CD4-positive, alpha-beta T cell treated with Interleukin-15 for 1 hour (primary cell): ENCODE measurements around the gene FERMT1.
"Not testable (repeated sequence)": the region's sequence is repeated elsewhere in the genome, so short reads cannot be mapped to it uniquely, and the experiment has no call there.

ENCODE experiments used
- DNase-seq: peaks from one replicate; pipeline ENCODE4 v3.0.0-alpha.2; 2020

FERMT1 gene

DNA sequence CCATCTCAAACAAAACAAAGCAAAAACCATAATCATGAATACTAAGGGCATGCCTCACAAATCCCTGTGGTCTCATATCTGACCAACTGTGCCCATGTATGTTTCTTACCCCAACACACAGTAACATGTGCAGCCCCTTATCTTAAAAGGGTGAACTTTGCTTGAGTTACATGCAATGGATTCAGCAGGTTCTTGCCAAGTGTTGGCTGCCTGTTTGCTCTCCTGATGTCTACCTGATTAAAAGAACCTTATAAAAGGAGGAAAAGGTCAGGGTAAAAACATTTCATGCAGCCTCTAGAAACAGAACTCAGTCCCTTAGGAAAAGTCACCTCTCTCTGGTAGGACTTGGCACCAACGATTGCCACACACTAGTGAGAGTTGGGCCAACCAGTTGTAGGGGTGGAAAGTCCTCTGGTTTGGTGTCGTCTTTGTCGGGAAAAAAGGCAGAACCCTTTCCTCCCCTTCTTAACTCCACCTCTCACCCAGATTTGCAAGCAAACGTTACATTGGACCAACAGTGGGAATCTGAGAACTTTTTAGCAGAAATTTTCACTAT lies 55.0 kb downstream of the FERMT1 start:
- DNase-seq: no peak

DNA sequence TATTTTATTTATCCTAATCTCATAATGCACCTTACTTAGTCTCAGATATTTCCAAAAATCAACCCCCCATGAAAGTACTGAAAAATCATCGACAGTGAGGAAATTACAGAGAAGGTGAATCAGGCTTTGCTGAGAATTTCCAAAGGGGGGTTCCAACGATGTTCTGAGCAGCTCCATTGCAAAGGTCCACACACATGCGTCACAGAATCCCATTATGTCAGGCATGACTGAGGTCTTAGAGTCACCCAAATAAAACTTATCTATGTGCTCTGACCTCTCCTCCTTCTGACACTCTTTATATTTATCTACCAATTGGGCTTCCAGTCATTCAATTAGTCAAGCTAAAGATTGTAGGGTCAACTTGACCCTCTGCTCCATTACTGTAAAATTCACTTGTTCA lies 56.2 kb downstream of the FERMT1 start:
- no peak for DNase-seq

DNA sequence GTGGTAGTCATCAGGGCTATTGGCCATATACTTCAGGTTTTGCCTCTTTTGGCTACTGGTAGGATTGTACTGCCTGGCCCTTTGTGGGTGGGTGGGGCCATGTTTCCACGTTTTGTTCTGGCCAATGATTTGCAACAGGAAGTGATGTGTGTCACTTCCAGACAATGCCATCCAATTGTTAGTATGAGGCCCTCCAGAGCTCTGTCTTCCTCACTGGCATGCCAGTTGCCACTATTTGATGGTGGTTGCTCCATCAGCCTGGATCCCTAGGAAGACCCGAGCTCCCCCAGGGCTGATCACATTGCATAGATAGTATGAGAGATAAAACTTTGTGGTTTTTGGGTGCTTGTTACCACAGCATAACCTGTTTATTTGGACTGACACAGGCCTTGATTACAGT lies 61.3 kb downstream of the FERMT1 start:
- no peak for DNase-seq

DNA sequence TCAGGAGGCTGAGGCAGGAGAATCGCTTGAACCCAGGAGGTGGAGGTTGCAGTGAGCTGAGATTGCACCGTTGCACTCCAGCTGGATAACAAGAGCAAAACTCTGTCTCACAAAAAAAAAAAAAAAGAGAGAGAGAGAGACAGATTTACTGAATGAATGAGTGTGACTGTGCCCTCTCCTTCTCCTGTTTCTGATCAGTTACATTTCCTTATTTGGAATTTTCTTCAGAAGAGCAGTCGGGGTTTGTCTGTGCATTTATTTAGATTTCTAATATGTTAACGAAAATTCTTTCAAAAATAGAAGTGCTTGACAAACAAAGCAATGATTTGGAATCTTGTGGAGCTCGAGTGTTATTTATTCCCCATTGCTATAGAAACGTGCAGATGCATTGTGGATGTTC lies 62.6 kb downstream of the FERMT1 start:
- no peak for DNase-seq

DNA sequence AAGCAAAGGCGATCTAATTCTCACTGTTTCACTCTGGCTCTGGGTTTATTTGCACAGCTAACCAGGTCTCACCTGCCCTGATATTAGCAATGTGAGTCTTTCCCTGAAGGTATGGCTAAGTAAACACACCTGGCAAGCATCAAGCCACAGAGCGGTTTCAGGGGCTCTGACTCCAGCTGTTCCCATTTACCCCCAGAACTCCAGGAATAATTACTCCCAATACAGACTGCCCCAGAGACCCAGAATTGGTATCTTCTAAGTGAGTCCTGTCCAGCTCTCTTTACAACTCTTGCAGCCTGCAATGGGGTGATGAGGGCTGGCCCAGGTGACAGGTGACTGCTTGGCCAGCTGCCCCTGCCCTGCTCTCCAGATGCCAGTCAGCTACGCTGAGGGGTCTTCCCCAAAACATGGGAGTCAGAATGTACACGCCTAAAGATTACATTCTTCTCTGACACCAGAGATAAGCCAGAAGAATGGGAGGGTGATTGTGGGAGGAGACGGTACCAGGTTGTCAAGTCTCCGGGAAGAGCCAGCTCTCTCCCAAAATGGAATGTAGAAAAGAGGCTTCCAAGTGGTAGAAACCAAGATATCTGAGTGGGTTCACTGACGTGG lies 64.0 kb downstream of the FERMT1 start:
- DNase-seq: no peak

DNA sequence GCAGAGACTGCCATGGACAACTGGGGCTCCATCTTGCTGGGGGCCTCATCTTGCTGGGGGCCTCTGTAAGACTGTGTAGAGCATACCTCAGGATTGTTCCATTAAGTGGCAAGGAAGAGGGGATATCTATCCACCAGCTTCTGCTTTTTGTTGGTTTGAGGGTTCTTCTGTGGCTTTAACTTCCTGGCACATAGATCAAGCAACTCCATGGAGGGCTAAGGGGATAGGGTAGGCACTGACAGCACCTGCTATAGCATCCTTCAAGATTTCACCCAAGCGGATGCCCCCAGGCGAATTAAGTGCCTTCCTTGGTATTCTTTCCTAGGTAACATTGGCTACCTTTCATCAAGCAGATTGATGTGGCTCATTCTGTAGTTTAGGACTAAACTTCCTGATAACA lies 65.1 kb downstream of the FERMT1 start:
- DNase-seq: no peak

DNA sequence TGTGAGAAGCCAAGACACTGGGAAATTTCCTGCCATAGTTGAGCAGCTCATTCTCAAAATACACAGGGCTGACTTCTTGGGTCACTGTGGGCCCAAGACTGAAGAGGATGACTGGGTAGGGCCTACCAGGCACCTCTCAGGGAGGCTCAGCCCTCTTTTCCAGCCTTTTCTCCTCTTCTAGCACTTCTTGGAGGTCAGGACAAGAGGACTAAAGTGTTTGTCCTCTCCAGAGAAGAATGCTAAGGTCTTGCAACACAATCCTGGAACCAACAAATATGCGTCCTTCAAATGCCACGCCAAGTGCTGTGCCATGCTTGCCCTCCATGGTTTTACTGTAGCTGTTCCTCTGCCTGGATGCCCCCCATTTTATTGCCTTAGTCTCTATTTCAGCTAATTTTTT lies 65.7 kb downstream of the FERMT1 start:
- no peak for DNase-seq

DNA sequence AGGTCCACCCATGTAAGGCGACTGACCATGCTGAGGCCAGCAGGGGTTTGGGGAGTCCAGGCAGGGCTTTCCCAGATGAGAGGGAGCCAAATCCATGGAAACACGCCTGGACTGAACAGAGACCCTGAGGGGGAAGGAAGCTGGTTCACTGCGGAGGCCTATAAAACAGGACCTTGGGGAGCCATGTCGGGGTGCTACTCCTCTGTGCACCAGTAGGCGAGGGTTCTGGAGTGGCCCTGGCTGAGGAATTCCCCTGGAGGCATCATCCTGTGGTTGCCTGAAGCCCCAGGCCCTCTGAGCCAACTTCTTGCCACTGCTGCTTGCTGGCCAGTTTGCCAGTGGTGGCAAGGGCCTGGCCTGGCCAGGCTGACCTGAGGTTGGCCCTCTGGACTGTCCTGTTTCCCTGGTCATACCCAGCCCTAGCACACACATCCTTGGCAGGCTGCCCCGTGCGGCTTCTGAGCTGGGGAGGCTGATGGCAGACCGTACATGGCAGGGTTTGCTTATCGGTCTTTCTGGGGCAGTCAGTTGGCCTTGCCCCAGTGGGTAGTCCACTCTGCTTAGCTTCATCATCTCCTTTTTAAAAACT lies 66.8 kb downstream of the FERMT1 start:
- DNase-seq: no peak

DNA sequence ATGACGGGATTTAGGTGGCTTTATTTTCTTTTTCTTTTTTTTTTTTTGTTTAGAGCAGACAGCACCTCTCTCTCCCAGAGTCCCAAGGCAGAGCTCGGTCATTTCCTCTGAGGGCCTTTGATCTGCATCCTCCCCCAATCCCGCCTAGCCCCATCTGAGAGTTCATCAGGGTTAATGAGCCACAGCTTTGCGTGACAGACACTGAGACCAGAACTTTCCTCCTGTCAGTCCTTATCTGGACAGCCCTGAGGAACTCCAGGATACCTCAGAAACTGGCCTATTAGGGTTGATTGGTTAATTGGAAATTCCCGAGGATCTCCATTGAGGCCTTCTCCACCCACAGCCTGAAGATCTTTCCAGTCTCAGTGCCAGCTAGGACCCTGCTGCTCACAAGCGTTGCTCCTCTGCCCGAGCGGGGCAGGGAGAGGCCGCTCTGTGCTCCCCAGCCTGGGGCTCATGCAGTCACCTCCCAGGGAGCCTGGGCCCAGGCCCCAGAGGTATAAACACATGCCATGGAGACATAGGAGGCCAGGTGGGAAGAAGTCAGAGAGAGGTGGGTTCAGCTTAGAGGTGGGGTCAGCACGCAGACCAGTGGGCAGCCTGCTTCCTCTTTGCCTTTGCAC lies 67.6 kb downstream of the FERMT1 start:
- no peak for DNase-seq

DNA sequence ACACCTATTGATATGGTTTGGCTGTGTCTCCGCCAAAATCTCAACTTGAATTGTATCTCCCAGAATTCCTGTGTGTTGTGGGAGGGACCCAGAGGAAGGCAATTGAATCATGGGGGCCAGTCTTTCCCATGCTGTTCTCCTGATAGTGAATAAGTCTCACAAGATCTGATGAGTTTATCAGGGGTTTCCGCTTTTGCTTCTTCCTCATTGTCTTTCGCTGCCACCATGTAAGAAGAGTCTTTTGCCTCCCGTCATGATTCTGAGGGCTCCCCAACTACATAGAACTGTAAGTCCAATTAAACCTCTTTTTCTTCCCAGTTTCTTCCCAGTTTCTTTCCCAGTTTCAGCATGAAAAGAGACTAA lies 68.2 kb downstream of the FERMT1 start:
- DNase-seq: not testable (repeated sequence)

DNA sequence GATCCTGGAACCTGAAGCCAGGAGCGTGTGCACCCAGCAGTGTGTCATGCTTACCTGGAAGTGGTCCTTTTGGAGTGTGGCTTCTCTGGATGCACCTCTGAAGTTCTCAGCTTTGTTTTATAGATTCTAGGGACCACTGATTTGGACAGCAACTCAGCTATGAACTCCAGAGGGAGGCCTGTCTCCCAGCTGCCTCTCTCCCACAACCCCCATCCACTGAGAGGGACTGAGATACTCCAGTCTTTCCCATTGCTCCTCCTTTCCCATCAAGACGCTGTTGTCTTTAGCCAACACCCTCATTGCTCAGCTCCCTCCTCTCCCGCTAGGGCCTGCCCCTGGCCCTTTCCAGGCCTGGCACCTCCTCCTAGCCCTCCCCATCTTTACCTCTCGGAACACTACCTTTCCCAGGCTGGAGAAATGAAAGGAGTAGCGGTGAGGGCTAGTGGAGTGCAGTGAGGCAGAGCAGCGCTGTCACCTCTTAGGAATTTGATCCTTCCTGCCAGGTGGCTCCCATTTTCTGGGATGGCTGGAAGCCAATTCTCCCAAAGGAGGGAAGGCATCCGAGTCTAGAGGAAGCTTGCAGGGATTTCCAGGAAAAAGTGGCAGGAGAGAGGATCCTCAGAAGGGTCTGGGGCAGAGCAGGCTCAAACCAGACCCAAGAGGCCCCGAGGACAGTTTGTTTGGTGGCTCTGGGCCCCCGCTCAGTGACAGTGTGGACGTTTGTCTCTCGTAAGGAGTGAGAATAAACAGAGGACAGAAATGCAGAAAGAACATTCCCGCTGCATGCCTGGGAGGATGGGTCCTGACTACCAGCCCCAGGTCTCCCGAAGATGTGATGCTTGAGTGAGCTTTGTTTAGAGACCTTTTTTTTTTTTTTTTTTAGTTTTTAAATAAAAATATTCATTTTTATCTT lies 68.8 kb downstream of the FERMT1 start, which contains the start of gene LRRN4:
TSS of gene LRRN4 (minus strand) at position 285 of the 913 bp plus-strand sequence. CDS start 1,261 bp downstream, outside the sequence.
- no peak for DNase-seq

DNA sequence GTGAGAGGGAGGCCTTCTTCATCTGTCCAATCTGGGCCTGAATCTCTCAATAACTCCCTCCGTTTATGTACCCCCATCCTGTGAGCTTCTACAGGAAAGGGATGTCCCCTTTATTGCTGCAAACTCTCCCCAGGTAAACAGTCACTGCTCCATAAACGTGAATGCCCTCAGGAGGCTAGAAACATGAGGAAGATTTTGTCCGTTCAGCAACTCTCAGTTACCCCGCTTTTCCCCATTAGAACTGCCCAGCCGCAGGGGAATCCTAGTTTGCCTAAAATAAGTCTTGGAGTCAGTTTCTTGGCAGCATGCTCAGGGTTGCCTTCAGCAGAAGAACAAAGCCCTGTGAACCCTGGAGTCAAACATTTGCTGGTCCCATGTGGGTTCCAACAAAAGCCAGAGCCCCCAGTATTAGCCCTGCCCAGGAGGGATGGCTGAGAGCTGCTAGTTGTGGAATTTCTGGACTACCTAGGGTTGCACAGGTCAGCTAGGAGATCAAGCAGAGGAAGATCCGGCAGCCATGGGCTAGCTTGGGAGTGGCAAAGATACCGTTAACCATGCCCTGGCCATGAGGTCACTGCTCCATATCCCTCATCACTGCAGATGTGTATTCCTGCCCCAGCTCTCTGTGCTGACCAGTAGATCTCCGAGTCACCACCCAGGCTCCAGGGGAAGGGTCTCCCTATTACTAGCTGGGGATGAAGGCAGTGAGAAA lies 69.6 kb downstream of the FERMT1 start:
- DNase-seq: no peak

DNA sequence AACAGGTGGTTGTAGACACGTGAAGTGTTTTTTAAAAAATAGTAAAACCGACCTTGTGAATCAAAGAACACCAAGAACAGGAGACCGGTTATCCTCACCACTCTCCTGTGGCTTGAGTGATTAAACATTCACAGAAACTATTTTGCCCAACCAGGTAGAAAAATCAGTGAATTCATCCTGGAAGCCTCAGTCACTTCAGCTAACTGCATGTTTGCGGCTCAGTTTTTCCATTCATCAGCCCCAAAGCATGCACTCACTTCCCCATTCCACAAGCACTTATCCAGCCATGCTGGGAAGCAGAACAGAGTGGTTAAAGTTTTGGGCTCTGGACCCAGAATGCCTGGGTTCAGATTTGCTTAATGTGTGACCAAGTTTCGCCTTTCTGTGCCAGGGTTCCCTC lies 71.3 kb downstream of the FERMT1 start:
- DNase-seq: no peak

DNA sequence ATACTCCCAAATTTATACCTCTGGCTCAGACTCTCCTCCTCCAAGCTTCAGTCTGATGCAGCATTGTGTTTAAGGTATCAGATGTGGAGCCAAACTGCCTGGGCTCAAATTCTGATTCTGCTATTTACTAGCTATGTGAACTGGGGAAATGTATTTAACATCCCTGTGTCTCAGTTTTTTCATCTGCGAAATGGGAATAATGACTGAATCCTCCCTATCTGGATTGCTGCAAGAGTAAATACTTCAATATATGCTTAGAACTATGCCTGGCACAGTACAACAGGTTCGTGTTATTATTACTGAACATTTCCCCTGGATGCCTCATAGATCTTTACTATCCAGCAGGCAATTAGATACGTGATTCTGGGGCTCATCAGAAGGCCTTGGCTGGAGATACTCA lies 74.4 kb downstream of the FERMT1 start:
- DNase-seq: no peak

DNA sequence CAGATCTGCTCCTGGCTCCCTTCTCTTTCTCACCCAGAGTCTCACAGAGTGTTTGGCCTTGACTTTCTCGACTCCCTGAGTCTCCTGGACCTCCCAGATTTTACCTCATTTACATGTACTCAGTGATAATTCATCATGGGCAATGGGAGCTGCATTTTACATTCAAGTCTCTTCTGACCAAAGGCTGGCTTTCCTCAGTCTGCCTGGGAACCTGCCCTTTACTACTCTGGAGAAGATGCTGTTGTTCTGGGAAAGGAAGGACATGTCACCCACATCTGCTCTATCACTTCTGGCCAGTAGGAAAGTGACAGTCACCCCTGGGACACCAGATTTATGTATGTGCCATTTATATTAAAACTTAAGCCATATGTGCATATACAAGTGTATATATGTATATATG lies 76.4 kb downstream of the FERMT1 start:
- no peak for DNase-seq

DNA sequence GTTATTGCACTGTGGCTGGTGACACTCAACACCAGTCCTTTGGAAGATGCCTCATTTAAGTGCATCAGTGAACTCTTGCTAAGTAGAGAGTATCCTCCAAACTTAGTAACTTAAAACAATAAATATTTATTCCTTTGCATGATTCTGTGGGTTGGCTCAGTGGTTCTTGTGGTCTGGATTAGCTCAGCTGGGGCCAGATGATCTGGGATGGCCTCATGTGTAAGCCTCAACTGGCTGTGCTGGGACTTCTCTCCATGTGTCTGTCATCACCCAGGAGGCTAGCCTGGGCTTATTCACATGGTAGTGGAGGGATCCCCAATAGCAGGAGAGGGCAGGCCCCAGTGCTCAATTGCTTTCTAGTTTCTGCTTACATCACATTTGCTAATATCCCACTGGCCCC lies 77.3 kb downstream of the FERMT1 start:
- no peak for DNase-seq

DNA sequence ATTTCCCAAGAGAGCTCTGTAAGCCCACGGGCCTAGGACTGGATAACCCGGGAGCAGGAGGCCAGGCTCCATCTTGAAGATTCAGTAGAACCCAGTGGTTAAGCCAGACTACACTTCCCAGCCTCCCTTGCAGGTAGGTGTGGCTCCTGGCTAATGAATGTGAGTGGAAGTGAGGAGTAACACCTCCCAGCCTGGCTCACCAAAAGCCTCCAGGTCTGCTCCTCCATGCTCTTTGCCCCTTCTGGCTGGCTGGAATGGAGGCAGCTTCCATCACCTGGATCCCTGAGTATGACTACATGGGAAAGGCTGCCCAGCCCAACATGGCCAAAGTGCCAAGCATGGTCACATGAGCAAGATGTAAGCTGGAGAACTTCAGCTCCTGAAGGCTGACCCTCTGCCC lies 78.7 kb downstream of the FERMT1 start:
- DNase-seq: no peak

DNA sequence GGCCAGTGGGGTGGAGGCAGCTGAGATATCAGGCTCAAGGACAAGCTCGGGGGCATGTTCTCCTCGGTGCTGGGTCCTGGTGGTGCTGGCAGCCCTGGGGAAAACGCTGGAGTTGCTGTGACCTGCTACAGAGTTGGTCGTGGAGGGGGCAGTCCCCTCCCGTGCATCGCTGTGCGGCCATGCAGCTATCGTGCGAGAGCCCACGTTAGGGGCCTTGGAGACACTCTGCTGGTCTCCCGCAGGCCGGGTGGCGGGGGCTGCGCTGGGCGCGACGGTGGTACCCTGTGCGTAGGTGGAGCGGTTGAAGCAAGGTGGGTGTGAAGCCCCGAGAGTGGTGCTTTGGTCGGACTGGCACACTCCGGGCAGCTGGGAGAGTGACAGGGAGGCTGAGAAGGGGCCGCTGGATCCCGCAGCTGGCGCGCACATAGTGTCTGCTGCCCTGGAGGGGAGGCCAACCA lies 81.0 kb downstream of the FERMT1 start:
- DNase-seq: no peak

DNA sequence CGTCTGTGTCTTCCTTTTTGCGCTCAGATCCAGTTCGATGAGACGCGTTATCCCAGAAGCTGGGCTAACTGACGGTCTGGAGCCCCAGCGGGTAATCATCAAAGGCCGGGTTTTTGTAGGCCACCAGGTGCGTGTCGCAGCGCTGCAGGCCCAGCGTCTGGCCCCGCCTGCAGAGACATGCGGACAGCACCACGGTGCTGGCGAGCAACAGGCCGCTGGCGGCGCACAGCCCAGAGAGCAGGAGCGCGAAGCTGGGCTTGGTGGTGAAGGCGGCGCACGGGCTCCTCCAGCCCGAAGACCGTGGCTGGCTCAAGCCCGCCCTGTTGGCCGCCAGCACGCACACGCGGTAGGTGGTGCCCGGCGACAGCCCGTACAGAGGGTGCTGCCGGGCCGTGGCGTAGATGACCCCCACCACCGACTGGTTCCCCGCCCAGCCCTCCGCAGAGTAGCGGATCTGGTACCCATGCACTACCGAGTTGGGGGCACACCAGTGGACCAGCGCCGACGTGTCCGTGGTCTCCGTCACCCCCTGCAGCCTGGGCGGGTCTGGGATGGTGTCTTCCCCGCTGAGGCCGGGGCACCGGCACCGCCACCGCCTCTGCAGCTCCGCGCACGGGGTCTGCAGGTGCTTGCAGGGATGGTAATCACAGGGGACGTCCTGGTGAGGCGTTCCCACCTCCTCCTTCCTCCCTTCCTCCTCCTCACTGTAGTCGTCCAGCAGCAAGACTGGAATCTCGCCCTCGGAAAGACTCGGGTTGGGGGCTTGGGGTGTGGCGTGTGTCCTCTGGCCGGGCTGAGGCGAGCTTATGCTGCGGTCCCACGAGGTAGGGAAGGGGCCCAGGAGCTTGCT lies 81.6 kb downstream of the FERMT1 start:
- DNase-seq: no peak

DNA sequence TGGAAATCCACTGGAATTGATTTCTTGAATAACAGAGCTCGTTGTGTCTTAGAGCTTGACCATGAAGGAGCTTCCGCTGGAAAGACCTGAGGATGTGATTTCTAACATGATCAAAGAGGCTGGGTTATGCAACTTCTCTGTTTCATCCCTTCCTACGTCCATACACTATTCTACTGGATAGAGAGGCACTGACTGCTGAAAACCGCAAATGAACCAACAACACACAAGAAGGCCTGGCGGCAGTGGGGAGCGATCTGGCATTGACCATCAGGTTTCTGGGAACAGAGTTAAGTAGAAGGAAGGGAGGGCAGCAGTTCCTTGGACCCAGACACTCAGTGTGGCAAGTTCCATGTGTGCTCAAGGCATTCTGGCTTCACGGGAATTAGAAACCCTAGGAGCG lies 82.3 kb downstream of the FERMT1 start:
- DNase-seq: no peak

DNA sequence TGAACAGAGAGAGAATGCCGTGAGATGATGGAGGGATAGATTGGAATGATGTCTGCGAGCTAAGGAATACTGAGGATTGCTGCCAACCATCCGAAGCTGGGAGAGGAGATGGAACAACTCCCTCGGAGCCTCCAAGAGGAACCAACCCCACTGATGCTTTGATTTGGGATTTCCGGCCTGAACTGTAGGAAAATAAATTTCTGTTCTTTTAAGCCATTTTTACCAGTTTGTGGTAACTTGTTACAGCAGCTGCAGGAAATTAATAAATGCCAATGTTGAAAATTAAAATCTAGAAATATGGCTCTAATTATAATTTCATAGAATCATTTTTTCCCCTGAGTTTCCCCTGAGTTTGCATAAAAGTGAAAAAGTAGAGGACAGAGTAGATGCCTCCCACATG lies 83.1 kb downstream of the FERMT1 start:
- no peak for DNase-seq

DNA sequence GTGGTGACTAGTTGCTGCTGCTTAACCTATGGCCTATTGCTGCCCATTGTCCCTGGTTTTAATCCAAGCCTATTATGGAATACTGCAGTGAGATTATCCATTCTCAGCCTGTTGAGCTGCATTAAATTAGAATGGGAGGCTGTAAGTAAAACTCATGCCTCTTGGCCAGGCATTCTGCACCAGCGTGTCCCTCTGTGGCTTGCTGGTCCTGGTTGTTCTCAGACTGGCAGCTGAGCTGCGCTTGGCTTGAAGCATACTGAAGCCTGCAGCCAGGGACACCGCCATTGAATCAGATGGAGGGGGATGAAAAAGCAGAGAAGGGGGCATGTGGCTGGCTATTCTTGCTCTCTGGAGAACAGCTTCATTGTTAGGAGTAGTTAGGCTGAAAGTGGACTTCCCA lies 84.6 kb downstream of the FERMT1 start:
- DNase-seq: no peak
